MCF 10A (cell line): ENCODE data around the gene FLT3. TPM values are rescaled to one million over a fixed set of nuclear protein-coding genes. Genes with fewer than 3 reads are reported as not detected.

Experiments used
- BruUV-seq: library from RNA; stranded (reverse); fragments of 400-500 nt; replicated peaks from 2 replicates; lab custom pipeline; 2021; lab: Mats Ljungman, UMichigan
- CTCF ChIA-PET: fragments of 300-600 bp; sonication (Branson Sonifier 250); formaldehyde crosslinking; extraction: SDS; loops from one replicate; lab custom pipeline; 2021; ENCODE audit warnings: antibody characterized with exemption, inconsistent platforms; lab: Yijun Ruan, JAX
- POLR2A ChIA-PET: fragments of 300-600, 350-650 bp; sonication (Branson Sonifier 250); formaldehyde crosslinking; extraction: SDS; loops from one replicate; lab custom pipeline; 2020; ENCODE audit warnings: antibody characterized with exemption, inconsistent platforms; lab: Yijun Ruan, JAX
- DNase-seq: peaks from one replicate; pipeline ENCODE4 v3.0.0-alpha.2; 2018; ENCODE audit not compliant: unreplicated experiment
- H3K27ac Mint-ChIP-seq: one replicate; pipeline ENCODE4 v1.8.0; 2022; ENCODE audit warnings: mild to moderate bottlenecking, low read depth, mixed read lengths; ENCODE audit not compliant: unreplicated experiment
- H3K27me3 Mint-ChIP-seq: one replicate; pipeline ENCODE4 v1.8.0; 2022; ENCODE audit warnings: mixed read lengths; ENCODE audit not compliant: insufficient read depth, unreplicated experiment
- H3K36me3 Mint-ChIP-seq: one replicate; pipeline ENCODE4 v1.8.0; 2022; ENCODE audit warnings: mild to moderate bottlenecking, moderate library complexity, mixed read lengths; ENCODE audit not compliant: insufficient read depth, unreplicated experiment
- H3K4me1 Mint-ChIP-seq: one replicate; pipeline ENCODE4 v1.8.0; 2022; ENCODE audit warnings: mixed read lengths; ENCODE audit not compliant: insufficient read depth, unreplicated experiment
- H3K4me3 Mint-ChIP-seq: one replicate; pipeline ENCODE4 v1.8.0; 2022; ENCODE audit warnings: mild to moderate bottlenecking, moderate library complexity, mixed read lengths; ENCODE audit not compliant: unreplicated experiment
- H3K9me3 Mint-ChIP-seq: one replicate; pipeline ENCODE4 v1.8.0; 2022; ENCODE audit warnings: mixed read lengths; ENCODE audit not compliant: unreplicated experiment
- CTCF ChIP-seq: fragments of 200-600 bp; IDR thresholded peaks from one replicate; pipeline ENCODE4 v1.8.0; 2022; ENCODE audit warnings: antibody characterized with exemption, mild to moderate bottlenecking; ENCODE audit not compliant: unreplicated experiment
- intact Hi-C: fragments of 100-400 bp; cut with micrococcal nuclease; formaldehyde crosslinking; loops from 2 replicates; pipeline ENCODE4 v1.14.1; 2022
- total RNA-seq: library from RNA; stranded (reverse); gene quantifications from 2 replicates; pipeline ENCODE4 v1.2.3, GENCODE V29; 2022

FLT3 gene
- total RNA-seq, 1 experiment from 2014 or later = not detected

GRCh38 chr13:28140433-28141125 lies 40.2 kb upstream of the FLT3 start:
- TSS peak; percentile 15 for BruUV-seq
- CTCF ChIA-PET = no interaction called here
- POLR2A ChIA-PET = interaction anchor here (0.6 to 3.1 kb wide), 11 partner anchors 8 to 518 kb away, joined by 3 to 17 read pairs (median 4); partner anchors contain the start of gene POMP
- DNase-seq = no peak
- Mint-ChIP-seq H3K4me3 (peak overlapping the region; percentile 94), H3K9me3 (no peaks in the 10 kb centered on the region), H3K27me3 (no peaks in the 10 kb centered on the region), H3K27ac (peak overlapping the region; percentile 99), H3K4me1 (peaks cover 29% of the 10 kb centered on the region), H3K36me3 (no peaks in the 10 kb centered on the region)
- TF ChIP-seq CTCF = no peak
- intact Hi-C loops = no loop called here

GRCh38 chr13:28138756-28139470 lies 38.5 kb upstream of the FLT3 start:
- H3K27ac Mint-ChIP-seq = peak overlapping the region; percentile 99
- CTCF ChIA-PET = interaction anchor here (0.6 to 1.4 kb wide), 2 partner anchors 70 to 121 kb away, joined by 3 read pairs; no protein-coding TSS in a partner anchor
- H3K9me3 Mint-ChIP-seq = no peaks in the 10 kb centered on the region
- H3K4me3 Mint-ChIP-seq = peak overlapping the region; percentile 94
- no peak for TF ChIP-seq CTCF
- DNase-seq = peak; percentile 81
- POLR2A ChIA-PET = interaction anchor here (0.7 to 3.1 kb wide), 14 partner anchors 9 to 579 kb away, joined by 3 to 17 read pairs (median 4); partner anchors contain the start of gene POMP
- peaks cover 29% of the 10 kb centered on the region for H3K4me1 Mint-ChIP-seq
- H3K36me3 Mint-ChIP-seq = no peaks in the 10 kb centered on the region
- intact Hi-C loops = no loop called here
- BruUV-seq = no TSS peak
- no peaks in the 10 kb centered on the region for H3K27me3 Mint-ChIP-seq

DNA sequence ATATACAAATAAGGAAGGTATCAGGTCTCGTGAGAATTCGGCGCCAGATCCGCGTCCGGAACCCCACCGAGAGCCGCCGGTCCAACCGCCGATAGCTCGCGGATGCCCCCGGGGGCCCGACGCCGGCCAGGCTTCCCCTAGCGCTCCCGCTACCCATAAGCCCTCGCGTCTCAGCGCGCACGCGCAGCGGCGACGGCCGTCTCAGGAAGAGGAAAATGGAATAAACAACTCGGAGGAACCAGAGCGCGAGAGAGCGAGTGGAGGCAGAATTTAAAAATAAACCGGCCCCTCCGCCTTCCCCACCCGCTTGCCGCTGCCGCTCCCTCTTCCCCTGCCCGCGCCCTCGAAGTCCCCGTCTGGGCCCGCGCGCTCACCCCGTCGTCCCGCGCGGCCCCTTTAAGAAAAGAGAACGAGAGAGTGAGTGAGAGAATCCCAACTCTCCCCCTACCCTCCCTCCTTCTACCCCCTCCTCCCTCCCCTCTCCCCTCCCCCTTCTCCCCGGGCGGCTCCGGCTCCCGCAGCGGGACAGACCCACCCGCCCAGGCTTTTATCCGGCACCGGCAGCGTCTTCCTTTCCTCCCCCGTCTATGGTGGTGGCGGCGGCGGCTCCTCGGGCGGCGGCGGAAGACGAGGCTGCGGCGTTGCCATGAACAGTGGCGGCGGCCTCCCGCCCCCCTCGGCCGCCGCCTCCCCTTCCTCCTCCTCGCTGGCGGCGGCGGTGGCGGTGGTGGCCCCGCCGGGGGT lies 37.8 kb upstream of the FLT3 start, which contains the start of gene PAN3:
PAN3 (plus strand) TSS at position 534 of the 744 bp plus-strand sequence; CDS start at position 647, 113 bp downstream.
- no TSS peak for BruUV-seq
- Mint-ChIP-seq H3K4me3 (peak within 1 kb of the TSS; percentile 94), H3K27me3 (no peaks in the 10 kb centered on the region), H3K4me1 (peaks cover 29% of the 10 kb centered on the region), H3K27ac (peak within 1 kb of the TSS; percentile 99), H3K36me3 (no peaks in the 10 kb centered on the region), H3K9me3 (no peaks in the 10 kb centered on the region)
- intact Hi-C loops = no loop called here
- ChIA-PET CTCF (interaction anchor here (0.6 to 0.7 kb wide), 2 partner anchors 89 to 251 kb away, joined by 5 read pairs; no protein-coding TSS in a partner anchor), POLR2A (interaction anchor here (0.6 to 3.1 kb wide), 13 partner anchors 9 to 857 kb away, joined by 3 to 17 read pairs (median 3); partner anchors contain the start of gene POMP)
- no peak for TF ChIP-seq CTCF
- DNase-seq = peak; percentile 90
